NCI-H510A (cell line): ENCODE results near the gene GOLGA8M.
"Not testable (repeated sequence)": the region's sequence is repeated elsewhere in the genome, so short reads cannot be mapped to it uniquely, and the experiment has no call there.

Source experiments
- DNase-seq: peaks from one replicate; lab custom pipeline; 2025; lab: John Stamatoyannopoulos, UW

GOLGA8M gene, protein sequence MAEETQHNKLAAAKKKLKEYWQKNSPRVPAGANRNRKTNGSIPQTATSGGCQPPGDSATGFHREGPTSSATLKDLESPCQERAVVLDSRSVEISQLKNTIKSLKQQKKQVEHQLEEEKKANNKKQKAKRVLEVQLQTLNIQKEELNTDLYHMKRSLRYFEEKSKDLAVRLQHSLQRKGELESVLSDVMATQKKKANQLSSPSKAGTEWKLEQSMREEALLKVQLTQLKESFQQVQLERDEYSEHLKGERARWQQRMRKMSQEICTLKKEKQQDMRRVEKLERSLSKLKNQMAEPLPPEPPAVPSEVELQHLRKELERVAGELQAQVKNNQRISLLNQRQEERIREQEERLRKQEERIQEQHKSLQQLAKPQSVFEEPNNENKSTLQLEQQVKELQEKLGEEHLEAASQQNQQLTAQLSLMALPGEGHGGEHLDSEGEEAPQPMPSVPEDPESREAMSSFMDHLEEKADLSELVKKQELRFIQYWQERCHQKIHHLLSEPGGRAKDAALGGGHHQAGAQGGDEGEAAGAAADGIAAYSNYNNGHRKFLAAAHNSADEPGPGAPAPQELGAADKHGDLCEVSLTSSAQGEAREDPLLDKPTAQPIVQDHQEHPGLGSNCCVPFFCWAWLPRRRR

GRCh38 chr15:28712270-28712669, at the start of gene GOLGA8M:
TSS of gene GOLGA8M (minus strand) at chr15:28712421. CDS start at chr15:28712323, 98 bp downstream.
- not testable (repeated sequence) for DNase-seq

GRCh38 chr15:28742890-28743289, 30.7 kb upstream of the GOLGA8M start:
- not testable (repeated sequence) for DNase-seq

- DNase-seq, result not testable (repeated sequence)
Observed at GRCh38 chr15:28738590-28739292, 26.5 kb upstream of the GOLGA8M start.

DNA sequence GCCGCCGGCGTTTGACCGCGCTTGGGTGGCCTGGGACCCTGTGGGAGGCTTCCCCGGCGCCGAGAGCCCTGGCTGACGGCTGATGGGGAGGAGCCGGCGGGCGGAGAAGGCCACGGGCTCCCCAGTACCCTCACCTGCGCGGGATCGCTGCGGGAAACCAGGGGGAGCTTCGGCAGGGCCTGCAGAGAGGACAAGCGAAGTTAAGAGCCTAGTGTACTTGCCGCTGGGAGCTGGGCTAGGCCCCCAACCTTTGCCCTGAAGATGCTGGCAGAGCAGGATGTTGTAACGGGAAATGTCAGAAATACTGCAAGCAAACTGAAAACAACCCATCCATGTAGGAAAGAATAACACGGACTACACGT, 26.0 kb upstream of the GOLGA8M start:
- DNase-seq, result not testable (repeated sequence)

GRCh38 chr15:28737521-28738199, 25.4 kb upstream of the GOLGA8M start:
- DNase-seq, result not testable (repeated sequence)

DNA sequence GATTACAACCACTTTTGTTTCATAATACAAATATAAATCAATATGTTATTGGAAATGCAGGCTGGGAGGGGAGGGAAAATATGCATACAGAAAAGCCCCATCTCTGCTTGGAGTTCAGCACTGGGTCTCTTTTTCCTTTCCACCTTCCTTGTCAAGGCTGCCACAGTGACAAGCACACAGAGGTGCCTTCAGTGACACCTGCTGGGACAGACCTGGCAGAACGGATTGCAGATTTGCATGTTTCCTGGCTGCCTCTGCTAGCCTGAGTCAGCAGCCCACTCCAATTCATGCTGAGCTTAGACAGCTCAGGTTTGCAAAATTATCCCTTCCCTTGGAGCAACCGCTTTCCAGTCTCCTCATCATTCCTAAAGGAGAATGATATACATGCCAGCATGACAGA, 15.8 kb upstream of the GOLGA8M start:
- not testable (repeated sequence) for DNase-seq

- not testable (repeated sequence) for DNase-seq
Observed at GRCh38 chr15:28727026-28727425, 14.8 kb upstream of the GOLGA8M start.

GRCh38 chr15:28726102-28726501, 13.9 kb upstream of the GOLGA8M start:
- no peak for DNase-seq

GRCh38 chr15:28725556-28725955, 13.3 kb upstream of the GOLGA8M start:
- DNase-seq, result no peak

GRCh38 chr15:28723986-28724385, 11.8 kb upstream of the GOLGA8M start:
- not testable (repeated sequence) for DNase-seq

- not testable (repeated sequence) for DNase-seq
Observed at GRCh38 chr15:28719626-28720025, 7.4 kb upstream of the GOLGA8M start.

DNA sequence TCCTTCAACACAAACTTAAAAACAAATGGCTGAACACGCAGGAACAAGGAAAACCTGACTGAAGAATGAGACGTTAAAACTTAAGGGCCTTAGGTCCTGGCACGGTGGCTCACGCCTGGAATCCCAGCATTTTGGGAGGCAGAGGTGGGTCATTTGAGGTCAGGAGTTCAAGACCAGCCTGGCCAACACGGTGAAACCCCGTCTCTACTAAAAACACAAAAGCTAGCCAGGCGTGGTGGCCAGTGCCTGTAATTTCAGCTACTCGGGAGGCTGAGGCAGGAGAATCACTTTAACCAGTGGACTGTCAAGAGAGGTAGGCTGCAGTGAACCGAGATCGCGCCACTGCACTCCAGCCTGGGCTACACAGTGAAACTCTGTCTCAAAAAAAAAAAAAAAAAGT, 6.4 kb upstream of the GOLGA8M start:
- DNase-seq, result not testable (repeated sequence)

GRCh38 chr15:28714176-28714575, 2.0 kb upstream of the GOLGA8M start:
- DNase-seq, result not testable (repeated sequence)

GRCh38 chr15:28703927-28704326, 8.3 kb downstream of the GOLGA8M start:
- not testable (repeated sequence) for DNase-seq

DNA sequence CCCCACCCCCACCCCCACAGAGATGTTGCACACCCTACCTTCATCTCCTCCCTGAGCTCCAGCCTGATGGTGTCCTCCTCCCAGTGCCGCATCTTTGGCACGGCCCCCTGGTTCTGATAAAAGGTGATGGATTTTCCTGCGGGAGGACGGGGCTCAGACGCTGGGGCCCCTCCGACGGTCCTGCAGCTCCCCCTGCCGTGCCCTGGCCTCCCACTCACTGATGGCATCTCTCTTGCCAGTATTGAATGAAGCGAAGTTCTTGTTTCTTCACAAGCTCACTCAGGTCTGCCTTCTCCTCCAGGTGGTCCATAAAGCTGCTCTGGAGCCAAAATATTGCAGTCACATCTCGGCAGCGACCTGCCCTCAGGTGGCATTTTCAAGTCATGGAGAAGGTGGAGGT, 9.8 kb downstream of the GOLGA8M start:
- DNase-seq, result not testable (repeated sequence)

GRCh38 chr15:28694006-28694751, 18.0 kb downstream of the GOLGA8M start:
- DNase-seq, result not testable (repeated sequence)

DNA sequence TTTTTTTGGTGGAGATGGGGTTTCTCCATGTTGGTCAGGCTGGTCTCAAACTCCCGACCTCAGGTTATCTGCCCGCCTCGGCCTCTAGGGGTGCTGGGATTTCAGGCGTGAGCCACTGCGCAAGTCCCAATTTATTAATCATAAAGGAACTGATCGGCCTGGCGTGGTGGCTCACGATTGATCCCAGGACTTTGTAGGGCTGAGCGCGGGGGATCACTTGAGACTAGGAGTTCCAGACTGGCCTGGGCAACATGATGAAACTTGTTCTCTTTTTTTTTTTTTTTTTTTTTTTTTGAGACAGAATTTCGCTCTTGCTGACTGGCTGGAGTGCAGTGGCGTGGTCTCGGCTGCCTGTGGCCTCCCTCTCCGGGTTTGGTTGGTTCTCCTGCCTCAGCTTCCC, 19.2 kb downstream of the GOLGA8M start:
- DNase-seq, result not testable (repeated sequence)

DNA sequence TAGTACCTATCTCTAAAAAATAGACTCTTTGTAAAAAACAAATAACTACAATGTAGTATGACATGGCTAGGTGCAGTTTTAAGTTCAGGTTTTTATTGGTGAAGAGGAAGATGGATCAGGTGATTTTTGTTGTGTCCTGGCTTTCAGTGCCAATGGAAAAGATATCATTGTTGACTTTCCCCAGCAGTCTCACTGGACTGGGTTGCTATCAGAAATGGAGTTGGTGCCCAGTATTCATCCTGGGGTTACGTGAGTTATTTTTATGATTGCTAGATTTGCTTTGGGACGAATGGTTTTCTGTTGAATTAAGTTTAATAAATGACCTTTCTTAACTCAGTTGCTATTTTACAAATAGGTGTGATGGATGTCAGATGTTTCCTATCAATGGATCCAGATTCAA, 38.7 kb downstream of the GOLGA8M start:
- DNase-seq, result not testable (repeated sequence)

DNA sequence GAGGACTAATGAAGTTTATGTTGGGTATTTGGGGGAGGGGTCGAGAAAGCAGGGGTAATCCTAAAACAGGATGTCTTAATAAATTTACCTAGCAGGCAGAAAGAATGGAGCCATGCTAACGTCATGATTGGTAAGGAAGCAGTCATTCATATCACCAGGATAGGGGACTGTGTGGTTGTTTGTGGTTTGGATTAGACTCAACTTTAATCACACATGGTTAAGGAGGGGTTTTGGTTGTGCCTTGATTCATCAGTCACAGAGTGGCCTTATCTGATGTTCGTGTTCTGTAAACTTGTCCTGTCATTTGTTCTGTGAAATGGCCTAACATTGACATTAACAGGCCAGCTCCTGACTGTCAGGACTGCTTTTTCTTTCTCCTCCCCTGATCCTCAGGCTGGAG, 40.1 kb downstream of the GOLGA8M start:
- DNase-seq, result not testable (repeated sequence)

- DNase-seq, result not testable (repeated sequence)
Observed at GRCh38 chr15:28666402-28666801, 45.8 kb downstream of the GOLGA8M start.

- DNase-seq, result not testable (repeated sequence)
Observed at GRCh38 chr15:28664575-28664974, 47.6 kb downstream of the GOLGA8M start.
